Measurements from ENCODE around the gene ZBTB40.

ZBTB40 gene

DNA sequence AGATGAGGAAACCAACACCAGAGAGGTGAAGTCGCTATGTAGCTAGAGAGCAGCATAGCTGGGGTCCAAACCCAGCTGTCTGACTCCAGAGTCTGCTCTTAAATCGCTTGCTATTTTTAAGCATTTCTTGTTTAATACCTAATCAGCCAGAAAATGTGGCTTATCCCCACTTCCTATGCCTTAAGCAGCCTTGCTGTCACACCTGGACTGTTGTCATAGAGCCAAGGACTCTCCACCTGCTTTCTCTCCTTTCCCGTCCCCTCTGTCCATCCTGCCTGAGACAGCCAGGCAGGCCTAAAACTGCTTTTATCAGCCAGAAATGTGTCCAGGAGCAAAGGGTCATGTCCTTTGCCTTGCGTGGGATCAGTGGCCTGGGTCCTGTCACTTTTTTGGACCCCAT lies 83.3 kb downstream of the ZBTB40 start:
- no peak for DNase-seq

GRCh38 chr1:22535399-22535798 lies 83.7 kb downstream of the ZBTB40 start:
- no peak for DNase-seq

DNA sequence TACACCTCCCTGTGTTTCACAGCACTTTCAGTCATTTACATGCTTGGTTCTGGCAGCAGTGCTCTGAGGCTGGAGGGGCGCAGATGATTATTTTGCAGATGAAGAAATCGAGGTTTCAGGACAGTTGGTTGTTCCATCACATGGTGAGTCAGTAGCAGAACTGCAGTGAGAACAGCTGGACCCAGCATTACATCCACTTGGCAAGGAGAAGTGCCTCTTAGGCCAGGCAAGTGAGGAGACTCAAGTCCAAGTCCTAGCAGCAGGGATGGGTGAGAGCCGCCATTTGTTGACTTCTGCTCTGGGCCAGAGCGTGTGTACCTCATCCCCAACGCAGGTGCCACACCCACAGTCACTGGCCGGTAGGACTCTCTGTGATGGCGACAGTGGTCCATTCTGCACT lies 84.9 kb downstream of the ZBTB40 start:
- no peak for DNase-seq

- no peak for DNase-seq
These were observed 85.9 kb downstream of the ZBTB40 start for GRCh38 chr1:22537441-22538139.

- no peak for DNase-seq
These were observed 88.0 kb downstream of the ZBTB40 start for GRCh38 chr1:22539510-22540118.

DNA sequence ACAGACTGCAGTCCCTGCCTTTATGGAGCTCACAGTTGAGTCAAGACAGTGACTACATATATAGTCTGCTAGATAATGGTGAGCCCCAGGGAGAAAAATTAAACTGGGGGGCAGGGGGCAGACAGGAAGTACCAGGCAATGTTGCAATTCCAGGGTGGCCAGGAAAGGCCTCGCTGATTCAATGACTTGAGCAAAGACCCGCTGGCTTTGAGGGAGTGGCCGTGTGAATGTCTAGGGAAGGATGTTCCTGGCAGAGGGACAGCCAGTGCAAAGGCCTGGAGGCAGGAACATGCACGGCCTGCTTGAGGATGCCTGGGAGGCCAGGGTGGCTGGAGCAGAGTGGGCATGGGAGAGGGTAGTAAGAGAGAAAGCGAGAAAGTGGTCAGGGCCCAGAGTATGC lies 88.7 kb downstream of the ZBTB40 start:
- no peak for DNase-seq

DNA sequence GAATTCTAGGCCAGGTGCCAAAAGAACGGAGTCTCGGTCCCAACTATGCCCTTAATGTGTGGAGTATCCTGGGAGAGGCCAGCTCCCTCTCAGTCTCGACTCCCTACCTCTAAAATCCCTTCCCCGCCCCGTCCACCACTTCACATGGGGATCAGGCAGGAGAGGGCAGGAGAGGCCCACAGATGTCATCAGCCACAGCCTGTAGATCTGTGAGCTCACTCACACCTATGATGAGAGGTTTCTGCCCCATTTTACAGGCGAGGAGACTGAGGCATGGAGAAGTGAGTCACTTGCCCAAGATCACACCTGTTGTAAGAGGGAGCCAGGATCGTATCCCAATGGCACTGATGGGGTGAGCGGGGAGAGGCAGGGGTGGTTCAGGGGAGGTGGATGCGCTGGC lies 91.2 kb downstream of the ZBTB40 start:
- DNase-seq: no peak

GRCh38 chr1:22543679-22544078 lies 92.0 kb downstream of the ZBTB40 start:
- DNase-seq: no peak

DNA sequence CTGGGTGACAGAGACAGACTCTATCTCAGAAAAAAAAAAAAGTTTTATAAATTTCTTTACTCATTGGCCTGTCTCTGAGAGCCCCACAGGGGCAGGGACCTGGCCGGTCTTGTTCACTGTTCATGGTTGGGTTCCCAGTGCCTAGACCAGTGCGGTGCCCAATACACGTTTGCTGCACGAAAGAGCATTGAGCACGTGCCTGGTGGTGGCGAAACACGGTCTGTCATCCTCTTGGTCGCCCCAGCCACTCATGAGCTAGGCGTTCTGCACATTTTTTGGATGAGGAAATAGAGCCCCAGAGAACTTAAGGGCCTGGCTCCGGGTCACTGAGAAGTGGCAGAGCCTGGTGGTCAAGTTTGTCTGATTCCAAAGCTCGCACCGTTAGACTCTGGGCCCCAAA lies 93.0 kb downstream of the ZBTB40 start:
- no peak for DNase-seq

- no peak for DNase-seq
These were observed 93.5 kb downstream of the ZBTB40 start for GRCh38 chr1:22545141-22545540.

GRCh38 chr1:22547186-22547817 lies 95.7 kb downstream of the ZBTB40 start:
- DNase-seq: no peak

DNA sequence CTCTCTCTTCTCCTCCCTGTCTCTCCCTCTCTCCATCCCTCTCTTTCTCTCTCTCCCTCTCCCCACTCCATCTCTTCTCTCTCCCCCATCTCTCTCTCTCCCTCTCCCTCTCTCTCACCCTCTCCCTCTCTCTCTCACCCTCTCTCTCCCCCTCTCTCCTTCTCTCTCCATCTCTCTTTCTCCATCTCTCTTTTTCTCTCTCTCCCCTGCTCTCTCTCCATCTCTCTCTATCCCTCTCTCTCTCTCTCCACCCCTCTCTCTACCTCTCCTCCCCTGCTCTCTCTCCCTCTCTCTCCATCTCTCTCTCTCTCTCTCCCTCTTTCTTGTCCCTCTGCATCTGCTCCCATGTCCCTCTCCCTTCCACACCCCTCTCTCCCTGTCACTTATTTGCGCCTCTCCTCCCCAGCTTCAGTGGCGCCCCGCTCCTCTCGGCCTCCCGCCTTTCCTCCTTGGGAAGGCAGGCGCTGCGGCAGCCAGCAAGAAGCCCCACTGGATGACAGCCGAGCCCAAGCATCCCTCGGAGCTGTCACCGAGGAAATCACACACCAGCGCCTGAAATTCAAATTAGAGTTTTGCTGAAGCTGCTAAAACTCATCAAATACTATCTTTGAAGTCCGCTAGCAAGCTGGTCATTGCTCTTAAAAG lies 96.3 kb downstream of the ZBTB40 start:
- no peak for DNase-seq

- DNase-seq: no peak
These were observed 98.4 kb downstream of the ZBTB40 start for GRCh38 chr1:22550021-22550420.

DNA sequence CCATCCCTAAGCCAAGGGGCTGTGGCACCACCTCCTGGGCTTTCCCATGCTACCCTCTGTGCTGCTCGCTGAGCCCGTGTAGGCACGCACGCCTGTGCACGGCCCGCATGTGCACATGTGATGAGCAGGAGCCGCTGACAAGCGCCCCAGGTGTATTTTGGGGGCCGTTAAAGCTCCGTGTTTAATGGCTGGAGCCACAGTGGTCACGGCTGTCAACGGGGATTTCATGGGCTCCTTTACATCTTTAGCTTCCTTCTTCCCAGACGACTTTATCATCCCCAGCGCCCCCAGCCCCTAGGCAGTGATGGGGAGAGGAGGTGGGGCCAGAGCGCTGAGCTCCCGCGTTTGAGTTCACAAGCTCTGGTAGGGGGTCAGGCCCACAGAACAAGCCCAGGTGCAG lies 99.9 kb downstream of the ZBTB40 start:
- DNase-seq: no peak

DNA sequence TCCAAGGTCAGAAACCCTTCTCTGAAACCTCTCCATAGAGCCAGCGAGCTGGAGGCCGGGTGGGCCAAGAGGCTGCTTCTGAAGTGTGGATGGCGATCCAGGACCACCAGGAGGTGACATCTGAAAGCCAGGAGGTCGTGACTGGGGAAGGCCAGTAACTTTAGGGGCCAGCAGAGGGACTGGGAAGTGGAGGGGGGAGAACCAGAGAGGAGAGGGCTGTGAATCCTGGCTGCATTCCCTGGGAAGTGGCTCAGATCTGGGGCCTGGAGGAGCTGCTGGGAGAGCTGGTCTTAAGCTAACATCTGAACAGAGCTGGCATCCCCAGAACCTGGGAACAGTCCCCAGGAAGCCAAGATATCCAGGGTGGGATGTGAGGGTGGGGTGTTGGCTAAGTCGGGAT lies 100.4 kb downstream of the ZBTB40 start:
- DNase-seq: no peak

- no peak for DNase-seq
These were observed 101.6 kb downstream of the ZBTB40 start for GRCh38 chr1:22553104-22553880.

DNA sequence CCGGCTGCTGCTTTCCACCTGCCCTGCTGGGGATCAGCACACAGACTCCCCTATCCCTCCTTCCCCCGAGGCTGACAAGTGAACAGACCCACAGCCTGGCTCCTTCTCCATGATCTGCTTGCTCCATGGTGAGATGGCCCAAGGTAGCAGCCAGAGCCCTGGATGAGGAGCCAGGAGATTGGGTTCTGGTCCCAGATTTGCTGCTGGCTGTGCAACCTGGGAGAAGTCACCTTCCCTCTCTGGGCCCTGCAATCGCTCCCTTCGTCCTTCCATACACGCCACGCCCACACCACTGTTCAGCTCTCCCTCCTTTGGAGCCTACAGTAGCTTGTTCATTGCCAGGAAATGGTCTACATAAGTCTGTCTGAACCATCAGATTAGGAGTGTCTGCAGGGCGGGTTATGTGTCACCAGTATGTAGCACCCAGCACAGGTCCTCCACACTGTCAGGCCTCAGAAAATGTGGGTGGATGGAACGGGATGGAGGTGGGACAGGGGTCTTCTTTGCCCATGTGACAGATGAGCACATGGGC lies 102.4 kb downstream of the ZBTB40 start:
- DNase-seq: no peak

GRCh38 chr1:22555371-22555656 lies 103.7 kb downstream of the ZBTB40 start:
- no peak for DNase-seq

- no peak for DNase-seq
These were observed 104.9 kb downstream of the ZBTB40 start for GRCh38 chr1:22556391-22557104.

DNA sequence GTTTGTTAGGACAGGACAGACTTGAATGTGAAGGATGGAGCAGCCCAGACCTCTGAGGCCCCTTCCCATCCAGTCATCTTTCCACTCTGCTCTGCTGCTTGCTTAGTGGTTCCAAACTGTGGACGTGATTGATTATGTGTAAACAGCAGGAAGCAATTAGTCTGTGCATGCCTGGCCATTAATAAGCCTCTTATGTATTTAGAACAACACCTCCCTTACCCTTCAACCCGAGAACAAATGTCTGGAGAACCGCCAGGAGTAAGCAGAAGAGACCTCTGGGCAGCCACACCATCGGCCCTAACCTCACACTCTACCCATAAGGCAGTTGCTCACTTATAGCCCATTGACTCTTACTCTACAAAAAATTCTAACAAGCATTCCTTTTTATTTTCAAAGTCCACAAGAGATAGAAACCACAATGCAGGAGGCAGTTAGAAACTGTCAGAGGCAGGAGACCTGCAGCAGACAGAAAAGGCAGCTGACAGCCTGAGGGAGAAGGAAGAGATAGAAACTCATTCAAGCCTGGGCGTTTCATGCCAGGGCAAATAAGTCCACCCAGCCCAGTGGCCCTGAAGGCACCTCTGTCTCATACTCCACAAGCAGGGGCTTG lies 105.8 kb downstream of the ZBTB40 start:
- DNase-seq: no peak

DNA sequence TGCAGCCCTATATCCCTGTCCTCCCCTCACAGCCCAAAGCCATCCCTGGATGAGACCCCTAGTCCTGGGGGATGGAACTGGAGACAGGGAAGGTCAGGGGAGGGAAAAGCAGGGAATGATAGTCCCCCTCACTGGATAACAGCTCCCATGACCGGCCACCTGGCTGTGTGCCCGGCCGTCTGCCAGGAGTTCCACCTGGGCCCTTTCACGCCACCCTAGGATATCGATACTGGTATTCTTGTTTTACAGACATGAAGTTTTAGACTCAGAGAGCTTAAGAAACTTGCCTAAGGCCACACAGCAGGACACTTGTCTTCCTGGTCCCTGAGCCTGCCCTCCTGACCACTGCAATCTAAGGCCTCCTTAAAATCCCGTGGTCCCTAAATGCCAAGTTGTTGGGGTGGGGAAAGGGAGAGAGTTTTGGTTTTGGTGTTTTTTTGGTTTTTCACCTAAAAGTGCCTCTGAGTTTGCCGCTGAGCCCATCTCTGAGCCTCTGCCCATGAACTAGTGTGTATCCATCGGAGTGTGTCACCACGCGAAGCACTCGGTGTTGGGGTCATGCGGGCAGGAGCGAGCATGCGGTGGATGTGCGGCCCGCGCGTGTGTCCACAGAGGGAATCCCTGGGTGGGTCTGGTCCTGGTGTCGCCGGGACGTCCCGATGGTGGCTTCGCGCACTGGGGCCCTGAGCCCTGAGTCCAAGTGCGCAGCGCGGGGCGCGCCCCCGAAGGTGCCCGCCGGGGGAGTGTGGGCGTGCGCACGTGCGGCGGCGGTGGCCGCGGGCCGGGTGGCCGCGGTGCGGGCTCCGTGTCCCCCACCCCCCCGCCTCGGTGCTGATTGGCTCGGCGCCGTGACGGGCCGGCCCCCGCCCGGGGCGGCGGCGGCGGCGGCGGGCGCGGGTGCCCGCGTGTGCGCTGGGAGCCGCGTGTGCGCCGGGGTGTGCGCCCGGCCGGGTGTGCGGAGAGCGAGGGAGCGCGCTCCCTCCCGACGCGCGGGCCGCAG lies 111.2 kb downstream of the ZBTB40 start, which contains the start of gene EPHA8:
TSS of gene EPHA8 (plus strand) at position 906 of the 1,000 bp plus-strand sequence. CDS start 147 bp downstream, outside the sequence.
- no peak for DNase-seq

Data from CD4-positive, alpha-beta T cell treated with Interleukin-1 beta for 1 hour (primary cell).